ENCODE measurements around the gene SOX15.

DNA sequence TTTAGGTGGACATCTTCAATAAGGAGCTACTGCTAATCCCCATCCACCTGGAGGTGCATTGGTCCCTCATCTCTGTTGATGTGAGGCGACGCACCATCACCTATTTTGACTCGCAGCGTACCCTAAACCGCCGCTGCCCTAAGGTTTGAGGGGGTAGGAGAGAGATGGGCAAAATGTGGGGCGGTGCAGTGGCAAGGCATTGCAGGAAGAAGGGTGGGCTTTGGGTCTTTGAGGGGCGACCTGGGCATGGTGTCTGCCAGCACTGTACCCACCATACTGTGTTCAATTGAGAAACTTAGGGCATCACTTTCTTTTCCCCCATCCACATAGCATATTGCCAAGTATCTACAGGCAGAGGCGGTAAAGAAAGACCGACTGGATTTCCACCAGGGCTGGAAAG is 19.5 kb downstream of the SOX15 start:
- TF ChIP-seq, protein P1, sequence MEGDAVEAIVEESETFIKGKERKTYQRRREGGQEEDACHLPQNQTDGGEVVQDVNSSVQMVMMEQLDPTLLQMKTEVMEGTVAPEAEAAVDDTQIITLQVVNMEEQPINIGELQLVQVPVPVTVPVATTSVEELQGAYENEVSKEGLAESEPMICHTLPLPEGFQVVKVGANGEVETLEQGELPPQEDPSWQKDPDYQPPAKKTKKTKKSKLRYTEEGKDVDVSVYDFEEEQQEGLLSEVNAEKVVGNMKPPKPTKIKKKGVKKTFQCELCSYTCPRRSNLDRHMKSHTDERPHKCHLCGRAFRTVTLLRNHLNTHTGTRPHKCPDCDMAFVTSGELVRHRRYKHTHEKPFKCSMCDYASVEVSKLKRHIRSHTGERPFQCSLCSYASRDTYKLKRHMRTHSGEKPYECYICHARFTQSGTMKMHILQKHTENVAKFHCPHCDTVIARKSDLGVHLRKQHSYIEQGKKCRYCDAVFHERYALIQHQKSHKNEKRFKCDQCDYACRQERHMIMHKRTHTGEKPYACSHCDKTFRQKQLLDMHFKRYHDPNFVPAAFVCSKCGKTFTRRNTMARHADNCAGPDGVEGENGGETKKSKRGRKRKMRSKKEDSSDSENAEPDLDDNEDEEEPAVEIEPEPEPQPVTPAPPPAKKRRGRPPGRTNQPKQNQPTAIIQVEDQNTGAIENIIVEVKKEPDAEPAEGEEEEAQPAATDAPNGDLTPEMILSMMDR (conservative IDR thresholded peaks at IDR 0.05; ENCODE audit: low read depth, low read length): no peak
- no peak for TF ChIP-seq EZH2 (IDR thresholded peaks at IDR 0.05; ENCODE audit: low read length, unreplicated experiment)
